Measurements from ENCODE around the gene CDK5.
"Not testable (repeated sequence)": the region's sequence is repeated elsewhere in the genome, so short reads cannot be mapped to it uniquely, and the experiment has no call there.

CDK5 gene

DNA sequence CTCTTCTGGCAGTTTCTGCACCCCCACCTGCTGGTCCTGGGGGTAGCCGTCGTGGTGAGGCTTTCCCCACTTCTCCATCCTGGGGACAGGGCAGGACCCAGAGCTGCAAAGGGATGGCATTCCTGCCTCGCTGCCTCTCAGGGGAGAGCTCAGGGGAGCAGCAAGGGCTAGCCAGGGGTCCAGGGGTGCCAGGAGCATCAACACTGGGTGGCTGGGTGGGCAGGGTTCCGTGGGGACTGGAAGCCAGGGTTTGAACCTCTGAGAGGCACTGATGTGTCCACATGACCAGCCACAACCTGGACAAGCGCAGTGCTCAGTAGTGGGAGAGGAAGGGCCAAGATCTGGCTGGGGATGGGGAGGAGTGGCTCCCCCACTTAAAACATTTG is 23.8 kb downstream of the CDK5 start:
- DNase-seq (ENCODE audit: low spot score): no peak

DNA sequence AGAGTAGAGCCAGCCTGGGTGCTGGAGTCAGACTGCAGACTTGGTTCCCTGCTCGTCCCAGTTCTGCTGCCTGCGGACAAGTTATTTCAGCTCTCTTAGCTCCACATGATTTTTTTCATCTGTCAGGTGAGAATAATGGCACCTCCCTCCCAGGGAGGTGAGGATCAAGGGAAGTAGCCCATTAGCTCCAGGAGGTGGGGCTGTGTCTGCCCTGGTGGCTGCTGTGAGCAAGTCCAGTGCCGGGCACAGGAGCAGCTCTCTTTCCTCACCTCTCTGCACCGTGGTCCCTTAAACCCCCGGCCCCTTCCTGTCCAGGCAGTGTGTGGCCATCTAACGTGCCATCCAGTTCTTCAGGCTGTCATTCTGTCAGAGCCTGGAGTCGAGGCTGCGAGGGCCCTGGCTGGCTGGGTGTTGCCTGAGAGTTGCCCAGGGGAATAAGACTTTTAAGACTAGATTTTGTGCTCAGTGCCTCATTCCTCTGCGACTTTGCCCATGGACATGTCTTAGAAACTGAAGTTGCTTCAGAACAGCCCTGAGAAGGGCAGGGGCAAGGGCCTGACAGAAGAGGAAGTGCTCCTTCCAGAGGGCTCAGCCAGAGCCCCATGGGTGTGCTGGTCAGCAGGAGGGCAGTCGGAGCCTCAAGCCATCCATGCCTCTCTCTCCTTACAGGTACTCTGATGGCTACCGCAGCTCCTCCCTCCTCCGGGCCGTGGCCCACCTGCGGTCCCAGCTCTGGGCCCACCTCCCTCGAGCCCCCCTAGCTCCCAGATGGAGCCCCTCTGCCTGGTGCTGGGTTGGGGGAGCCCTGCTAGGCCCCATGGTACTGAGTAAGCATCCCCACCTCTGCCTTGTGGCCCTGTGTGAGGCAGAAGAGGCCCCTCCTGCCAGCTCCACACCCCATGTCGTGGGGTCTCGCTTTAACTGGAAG is 24.5 kb downstream of the CDK5 start:
- no peak for DNase-seq (ENCODE audit: low spot score)

DNA sequence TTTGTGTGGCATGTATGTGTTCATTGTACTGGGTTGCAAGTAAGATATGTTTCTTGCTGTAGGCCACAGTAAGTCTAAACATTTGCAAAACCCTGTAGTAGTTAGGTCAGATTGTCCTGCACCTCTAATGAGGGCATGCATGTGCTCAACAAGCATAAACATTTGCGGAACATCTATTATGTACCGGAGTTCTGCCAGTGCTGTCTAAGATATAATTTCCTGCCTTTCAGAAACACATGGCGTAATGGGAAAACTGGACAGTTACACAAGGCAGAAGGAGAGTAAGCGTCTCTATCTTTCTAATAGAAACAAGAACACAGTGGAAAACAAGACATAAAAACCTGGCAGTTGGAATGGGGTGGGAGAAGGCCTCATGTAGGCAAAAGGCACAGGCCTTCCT is 26.7 kb downstream of the CDK5 start:
- DNase-seq (ENCODE audit: low spot score): no peak

DNA sequence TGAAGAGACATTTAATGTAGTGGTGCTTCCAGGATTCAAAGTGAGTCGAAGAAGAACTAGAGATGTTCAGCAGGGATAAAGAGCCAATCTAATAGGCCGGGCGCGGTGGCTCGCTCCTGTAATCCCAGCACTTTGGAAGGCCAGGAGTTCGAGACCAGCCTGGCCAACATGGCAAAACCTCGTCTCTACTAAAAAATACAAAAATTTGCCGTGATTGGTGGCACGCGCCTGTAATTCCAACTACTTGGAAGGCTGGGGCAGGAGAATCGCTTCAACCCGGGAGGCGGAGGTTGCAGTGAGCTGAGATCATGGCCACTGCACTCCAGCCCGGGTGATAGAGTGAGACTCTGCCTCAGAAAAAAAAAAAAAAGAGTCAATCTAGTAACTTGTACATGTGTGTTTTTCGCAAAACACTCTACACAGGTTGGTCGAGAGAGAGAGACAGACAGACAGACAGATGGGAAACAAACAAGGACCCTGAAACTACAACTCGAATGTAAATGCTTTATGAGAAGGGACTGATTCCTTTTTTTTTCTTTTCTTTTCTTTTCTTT is 28.7 kb downstream of the CDK5 start:
- no peak for DNase-seq (ENCODE audit: low spot score)

DNA sequence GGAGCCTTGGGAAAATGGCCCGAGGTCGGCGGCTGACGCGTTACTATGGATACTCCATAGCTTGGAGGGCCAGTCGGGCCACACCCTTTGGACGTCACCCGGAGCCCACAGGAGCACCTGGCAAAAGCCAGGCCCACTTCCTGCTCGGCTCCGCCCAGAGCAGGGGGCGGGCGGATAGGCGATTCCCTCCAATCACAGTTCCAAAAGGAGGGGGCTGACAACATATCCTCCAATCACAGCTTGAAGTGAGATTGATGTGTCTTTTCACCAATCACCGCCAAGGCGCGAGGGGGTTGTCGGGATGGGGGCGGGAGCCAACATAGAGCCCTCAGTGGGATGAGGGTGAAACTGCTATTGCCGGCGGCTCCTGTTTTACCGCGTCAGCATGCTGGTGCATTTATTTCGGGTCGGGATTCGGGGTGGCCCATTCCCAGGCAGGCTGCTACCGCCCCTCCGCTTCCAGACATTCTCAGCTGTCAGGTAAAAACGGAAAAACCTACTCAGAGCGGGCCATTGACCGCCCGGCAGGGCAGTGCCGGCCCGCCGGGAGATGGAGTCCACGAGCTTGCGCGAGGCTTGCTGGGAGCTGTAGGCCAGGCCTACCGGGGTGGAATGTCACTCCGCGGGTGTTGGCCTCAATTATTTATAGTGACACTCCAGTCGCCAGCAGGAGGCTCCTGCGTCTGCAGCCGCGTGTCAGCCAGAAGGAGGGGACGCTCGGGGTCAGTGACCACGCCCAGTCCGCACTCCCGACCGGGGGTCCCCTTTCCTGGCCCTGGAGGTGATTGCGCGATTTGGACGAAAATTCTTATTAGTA is 29.4 kb downstream of the CDK5 start, which contains the start of gene ABCB8:
TSS of gene ABCB8 (plus strand) at position 320 of the 817 bp plus-strand sequence. CDS start at position 386, 66 bp downstream.
- peak; percentile 100 for DNase-seq (ENCODE audit: low spot score)

DNA sequence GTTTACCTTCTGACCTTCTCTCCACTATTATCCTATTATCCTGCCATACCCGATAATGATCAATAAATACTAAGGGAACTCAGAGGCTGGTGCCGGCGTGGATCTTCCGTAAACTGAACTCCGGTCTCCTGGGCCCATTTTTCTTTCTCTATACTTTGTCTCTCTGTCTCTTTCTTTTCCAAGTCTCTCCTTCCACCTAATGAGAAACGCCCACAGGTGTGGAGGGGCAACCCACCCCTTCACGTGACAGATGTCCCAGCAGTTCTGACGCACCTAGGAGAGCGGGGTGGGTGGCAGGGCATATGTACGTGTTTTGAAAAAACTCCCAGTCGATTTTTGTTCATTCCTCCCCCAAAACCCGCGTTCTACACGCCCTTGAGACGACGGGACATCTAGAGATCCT is 30.0 kb downstream of the CDK5 start:
- DNase-seq (ENCODE audit: low spot score): not testable (repeated sequence)

DNA sequence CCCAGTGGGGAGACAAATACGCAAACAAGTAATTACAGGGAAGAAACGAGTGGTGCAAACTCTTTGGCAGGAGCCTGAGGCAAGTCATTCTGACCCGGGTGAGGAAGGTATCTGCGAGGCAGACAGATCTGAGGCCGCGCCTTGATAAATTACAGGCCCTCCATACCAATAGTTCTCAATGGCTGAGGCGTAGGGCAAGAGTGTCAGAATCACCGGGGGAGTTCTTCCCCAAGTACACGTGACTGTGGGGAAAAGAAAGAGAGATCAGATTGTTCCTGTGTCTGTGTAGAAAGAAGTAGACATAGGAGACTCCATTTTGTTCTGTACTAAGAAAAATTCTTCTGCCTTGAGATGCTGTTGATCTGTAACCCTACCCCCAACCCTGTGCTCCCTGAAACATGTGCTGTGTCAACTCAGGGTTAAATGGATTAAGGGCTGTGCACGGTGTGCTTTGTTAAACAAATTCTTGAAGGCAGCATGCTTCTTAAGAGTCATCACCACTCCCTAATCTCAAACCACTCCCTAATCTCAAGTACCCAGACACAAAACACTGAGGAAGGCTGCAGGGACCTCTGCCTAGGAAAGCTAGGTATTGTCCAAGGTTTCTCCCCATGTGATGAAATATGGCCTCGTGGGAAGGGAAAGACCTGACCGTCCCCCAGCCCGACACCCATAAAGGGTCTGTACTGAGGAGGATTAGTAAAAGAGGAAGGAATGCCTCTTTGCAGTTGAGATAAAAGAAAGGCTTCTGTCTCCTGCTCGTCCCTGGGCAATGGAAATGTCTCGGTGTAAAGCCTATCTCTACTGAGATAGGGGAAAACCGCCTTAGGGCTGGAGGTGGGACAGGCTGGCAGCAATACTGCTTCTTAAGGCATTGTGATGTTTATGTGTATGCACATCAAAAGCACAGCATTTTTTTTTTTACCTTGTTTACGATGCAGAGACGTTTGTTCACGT is 30.6 kb downstream of the CDK5 start:
- DNase-seq (ENCODE audit: low spot score): not testable (repeated sequence)

DNA sequence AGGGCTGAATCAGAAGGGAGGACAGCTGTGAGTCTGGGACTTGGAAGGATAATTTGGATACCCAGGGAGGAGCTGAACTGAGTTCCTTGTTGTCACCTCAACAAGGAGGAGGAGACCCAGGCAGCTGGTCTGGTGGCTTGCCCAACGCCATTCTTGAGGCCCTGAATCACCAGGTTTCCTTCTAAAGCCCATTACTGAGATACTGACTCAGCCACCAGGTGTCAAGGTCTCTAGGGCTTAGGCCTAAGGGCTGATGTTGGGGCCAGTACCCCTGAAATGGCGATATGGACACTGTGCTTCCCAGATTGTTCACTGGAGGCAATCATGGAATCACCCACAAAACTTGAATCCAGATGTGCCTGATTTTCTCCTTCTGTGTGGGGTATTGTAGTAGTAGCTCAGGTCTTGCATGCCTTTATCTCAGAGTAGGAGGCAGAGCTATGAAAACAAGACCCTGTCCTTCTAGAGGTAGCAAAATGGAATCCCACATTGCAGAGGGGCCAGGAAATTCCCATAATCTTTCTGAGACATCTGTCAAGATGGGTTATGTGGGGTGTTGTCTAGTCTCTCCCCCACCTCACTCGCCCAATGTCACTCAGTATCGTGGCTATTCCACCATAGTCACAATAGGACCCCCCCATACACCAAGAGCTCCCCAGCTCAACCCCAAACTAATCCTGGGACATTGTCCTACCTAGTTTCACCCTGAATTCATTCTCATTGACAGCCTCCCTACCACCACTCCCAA is 31.6 kb downstream of the CDK5 start:
- no peak for DNase-seq (ENCODE audit: low spot score)

DNA sequence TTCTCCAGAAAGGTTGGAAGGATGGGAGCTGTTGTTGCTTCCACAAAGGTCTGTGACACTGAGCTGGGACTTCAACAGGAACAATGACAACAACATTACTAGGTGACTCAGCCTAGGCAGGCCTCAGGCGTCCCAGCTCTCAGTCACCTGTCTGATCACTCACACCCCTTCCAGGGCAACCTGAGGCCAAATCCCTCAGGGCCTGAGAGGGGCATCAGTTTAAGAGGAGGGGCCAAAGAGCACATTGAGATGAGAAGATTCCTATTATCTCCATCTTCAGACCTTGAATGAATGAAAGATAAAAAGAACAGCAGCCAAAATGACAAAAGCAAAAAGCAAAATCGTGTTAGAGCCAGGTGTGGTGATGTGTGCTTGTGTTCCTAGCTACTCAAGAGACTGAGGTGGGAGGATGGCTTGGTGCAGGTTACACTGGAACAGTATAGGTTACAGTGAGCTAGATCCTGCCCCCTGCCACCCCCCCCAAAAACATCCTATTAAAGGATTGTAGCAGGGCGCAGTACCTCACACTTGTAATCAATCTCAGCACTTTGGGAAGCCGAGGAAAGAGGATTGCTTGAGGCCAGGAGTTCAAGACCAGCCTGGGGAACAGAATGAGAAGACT is 33.2 kb downstream of the CDK5 start, which contains the start of gene ATG9B:
TSS of gene ATG9B (minus strand) at position 60 of the 622 bp plus-strand sequence. CDS start 71 bp downstream, outside the sequence.
- DNase-seq (ENCODE audit: low spot score): no peak

DNA sequence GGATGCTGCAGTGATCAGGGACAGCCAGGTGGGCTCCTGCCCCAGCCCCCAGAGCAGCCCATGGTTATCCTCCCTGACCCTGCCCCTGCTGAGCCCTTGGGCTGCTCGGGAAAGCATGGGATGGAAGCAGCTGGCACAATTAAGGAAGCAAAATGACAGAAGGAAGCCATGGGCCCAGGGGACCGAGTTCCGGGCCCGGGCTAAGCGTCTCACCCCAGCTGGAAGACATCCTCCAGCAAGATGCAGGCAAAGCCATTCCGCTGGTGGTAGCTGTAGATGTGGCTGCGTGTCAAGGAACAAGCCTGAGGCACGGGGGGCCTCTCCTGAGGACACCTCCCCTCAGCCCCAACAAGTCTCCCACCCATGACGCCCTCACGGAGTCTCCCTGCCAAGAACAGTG is 34.5 kb downstream of the CDK5 start:
- DNase-seq (ENCODE audit: low spot score): no peak

DNA sequence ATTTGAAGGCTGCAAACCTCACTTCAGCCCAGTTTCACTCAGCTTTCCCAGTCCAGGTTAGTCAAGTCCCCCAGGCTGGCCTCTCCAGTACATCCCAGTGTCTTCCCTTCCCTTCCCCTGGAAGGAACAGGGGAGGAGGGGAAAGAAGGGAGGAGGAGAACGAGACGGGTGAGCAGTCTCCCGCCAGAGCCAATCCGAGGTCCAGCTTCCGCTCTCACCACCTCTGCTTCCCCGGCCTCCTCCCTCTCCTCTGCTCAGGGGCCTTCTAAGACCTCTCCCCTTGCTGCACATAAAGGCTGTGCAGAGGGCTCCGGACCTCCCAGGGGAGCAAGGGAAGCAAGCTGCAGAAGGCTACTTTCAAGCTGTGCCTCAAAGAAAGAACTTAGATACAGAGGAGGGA is 37.5 kb downstream of the CDK5 start:
- DNase-seq (ENCODE audit: low spot score): no peak

DNA sequence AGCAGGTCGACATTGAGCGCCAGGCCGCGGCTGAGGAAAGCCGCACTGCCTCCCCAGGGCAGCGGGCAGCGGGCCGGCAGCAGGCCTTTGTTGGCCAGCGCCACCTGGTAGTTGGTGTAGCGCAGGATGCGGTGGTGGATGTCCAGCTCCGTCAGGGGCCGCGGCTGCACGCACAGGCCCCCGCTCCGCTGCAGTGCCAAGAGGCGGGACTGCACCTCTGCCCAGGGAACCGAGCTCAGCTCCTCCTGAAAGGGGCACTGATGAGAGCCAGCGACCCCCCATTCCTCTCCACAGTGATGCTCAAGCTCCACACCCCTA is 38.6 kb downstream of the CDK5 start:
- no peak for DNase-seq (ENCODE audit: low spot score)

DNA sequence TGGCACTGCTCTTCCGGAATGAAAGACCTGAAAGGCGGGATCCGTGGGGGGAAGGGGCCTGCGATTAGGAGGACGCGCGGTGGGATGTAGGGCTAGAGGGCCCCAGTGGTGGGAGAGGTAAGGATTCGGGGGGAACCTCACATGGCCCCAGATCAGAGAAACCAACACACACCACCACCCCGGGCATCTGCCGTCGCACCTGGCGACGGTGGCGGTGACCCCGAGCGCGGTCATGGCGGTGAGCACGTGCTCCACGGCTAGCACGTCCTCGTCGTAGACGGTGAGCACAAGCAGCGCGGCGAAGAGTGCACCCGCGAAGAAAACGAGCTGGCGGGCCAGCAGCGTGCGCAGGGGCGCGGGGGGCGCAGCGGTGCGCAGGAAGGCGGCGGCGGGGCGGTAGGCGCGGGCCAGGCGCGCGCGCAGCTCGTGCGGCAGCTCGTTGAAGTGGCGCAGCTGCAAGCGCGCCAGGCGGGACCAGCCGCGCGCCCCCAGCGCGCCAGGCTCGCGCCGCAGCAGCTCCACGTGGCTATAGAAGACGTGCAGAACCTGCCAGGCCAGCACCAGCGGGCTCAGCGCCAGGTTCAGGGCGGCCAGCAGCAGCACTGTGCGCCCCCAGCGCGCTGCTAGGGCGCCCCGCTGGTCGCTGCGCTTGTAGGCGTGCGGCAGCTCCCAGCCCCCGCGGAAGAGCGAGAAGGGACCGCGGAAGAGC is 39.1 kb downstream of the CDK5 start:
- DNase-seq (ENCODE audit: low spot score): no peak

DNA sequence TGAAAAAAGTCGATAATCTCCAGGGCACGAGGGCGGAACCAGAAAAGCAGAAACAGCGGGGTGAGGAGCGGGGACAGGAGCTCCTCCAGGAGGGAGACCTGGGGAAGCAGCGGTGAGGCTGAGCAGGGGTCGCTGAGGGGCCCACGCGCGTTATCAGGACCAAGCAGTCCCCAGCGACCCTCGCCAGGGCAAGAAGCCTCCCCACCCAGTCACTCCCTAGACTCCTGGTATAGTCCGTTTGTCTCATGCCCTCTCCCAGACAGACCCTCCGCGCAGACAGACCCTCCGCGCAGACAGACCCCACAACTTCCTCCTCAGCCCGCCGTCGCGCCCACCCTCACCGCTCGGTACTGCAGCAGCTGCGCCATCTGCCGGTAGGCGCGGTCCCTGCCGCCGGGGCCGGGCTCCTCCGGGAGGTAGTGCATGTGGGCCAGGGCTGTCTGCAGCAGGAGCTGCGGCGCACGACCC is 39.7 kb downstream of the CDK5 start:
- peak; percentile 79 for DNase-seq (ENCODE audit: low spot score)

DNA sequence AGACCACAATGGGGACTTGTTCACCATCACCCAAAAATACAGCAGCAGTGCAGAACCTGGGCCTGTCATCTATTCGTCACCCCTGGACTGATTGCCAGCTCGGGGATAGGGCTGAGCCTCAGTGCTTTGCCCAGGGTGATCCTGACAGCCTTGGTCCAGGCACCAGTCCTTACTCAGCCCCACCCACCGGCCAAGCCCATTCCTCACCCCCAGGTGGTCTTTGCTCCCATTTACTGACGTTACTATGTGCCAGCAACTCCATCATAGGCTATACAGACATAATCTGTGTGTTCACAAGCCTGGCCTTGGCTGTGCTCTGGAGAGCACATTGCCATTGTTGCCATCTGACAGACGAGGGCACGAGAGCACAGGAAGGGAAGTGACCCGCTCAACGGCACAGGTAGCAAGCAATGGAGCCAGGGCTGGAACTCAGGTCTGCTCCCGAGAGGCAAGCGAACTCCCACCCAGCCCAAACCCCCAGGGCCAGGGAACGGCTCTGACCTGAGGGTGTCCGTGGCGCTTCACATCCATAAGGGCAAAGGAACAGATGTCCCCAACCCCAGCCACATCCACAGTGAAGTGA is 40.2 kb downstream of the CDK5 start:
- DNase-seq (ENCODE audit: low spot score): no peak

DNA sequence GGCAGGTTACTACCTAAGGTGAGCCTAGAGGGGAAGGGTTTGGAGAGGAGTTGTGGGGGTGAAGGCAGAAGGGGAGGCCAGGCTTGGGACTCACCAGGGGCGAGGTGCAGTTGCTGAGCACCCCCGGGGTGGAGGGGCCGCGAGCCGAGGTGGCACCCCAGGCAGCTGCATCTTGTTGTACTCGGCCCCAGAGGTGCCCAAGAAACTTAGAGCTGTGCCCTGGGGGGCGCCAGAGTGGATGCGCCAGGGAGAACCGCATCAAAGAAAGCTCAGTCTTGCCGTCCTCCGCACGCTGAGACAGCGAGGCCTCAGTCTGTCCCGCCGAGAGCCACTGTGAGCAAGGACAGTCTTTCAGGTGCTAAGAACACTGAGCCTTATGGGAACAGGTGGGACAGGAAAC is 40.8 kb downstream of the CDK5 start:
- no peak for DNase-seq (ENCODE audit: low spot score)

DNA sequence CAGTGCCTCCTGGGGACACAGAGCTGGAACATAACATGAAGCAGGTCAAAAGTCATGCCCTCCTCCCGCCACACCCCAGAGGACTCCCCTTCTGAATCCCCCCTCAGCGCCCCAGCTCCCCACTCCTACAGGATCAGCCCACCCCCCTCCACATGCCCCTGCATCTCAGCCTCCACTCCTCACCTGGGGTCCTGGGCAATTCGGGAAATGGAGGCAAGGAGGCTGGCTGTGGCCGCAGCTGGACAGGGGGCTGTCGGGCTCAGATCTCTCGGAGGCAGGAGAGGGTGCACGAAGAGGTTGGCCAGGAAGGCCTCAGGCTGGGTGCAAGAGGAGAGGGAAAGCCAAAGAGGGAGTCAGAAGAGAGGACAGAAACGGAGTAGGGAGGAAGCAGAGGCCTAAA is 41.2 kb downstream of the CDK5 start:
- DNase-seq (ENCODE audit: low spot score): no peak

DNA sequence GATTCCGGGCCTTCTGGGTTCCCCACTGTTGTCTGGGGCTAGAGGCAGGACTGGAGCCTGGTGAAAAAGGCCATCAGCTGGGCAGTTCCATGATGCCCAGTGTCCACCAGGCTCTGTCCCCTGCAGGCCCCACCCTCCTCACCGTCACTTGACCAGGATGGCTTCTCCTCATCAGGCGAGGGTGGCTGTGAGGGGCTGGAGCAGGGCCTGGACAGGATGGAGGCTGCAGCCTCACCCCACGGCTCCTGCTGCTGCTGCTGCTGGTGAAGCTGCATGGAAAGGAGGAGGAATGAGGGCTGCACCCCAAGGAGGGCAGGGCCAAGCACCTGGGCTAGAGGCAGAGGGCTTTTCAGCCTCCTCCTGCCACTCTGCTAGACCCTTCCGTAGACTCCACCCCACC is 41.7 kb downstream of the CDK5 start:
- no peak for DNase-seq (ENCODE audit: low spot score)

DNA sequence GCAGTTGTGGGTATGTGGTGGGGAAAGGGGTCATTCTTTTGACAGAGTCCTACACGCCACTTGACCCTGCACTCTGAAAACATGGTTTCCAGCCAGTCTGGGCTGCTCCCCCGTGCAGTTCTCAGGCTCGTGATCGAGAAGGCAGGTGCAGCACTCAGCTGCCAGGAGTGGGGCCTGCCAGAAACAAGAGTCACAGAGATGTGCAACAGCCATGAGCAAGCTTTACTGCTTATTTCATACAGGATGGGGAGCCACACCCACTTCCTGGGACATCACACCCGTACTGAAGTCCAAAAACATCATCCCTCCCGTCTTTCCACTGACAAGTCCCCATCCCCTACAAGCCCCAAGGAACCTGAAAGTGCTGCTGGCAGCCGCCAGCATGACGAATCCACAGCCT is 42.7 kb downstream of the CDK5 start:
- no peak for DNase-seq (ENCODE audit: low spot score)
